Upper lobe of left lung (tissue), 6 donors: ENCODE measurements around the gene NTPCR. TPM values are rescaled to one million over a fixed set of nuclear protein-coding genes. Genes with fewer than 3 reads are reported as not detected.

Experiments used
- ATAC-seq, 2 donors: fragments of 200-7000 bp; cut with Tn5 transposase; one replicate each; pipeline ENCODE4 v1.9.1; 2022; ENCODE audit warnings: mild to moderate bottlenecking in 2 of 2, moderate library complexity in 2 of 2; ENCODE audit not compliant: low FRiP score in 2 of 2
- DNase-seq, 2 donors: peaks; one replicate each; pipeline ENCODE4 v3.0.0-alpha.2; 2019 to 2020
- H3K27ac ChIP-seq, 4 donors: fragments of 200-600 bp; sonication (generic); one replicate each; pipeline ENCODE4 v1.5.1; 2016 to 2019
- H3K27me3 ChIP-seq, 4 donors: fragments of 200-600 bp; sonication (generic); one replicate each; pipeline ENCODE4 v1.5.1; 2017 to 2019
- H3K36me3 ChIP-seq, 4 donors: fragments of 200-600 bp; sonication (generic); one replicate each; pipeline ENCODE4 v1.5.1; 2016 to 2019
- H3K4me1 ChIP-seq, 4 donors: fragments of 200-600 bp; sonication (generic); one replicate each; pipeline ENCODE4 v1.5.1; 2018 to 2019
- H3K4me3 ChIP-seq, 4 donors: fragments of 200-600 bp; sonication (generic); one replicate each; pipeline ENCODE4 v1.5.1; 2017 to 2019; ENCODE audit warnings: mild to moderate bottlenecking in 2 of 4, moderate library complexity in 1 of 4
- H3K9me3 ChIP-seq, 4 donors: fragments of 200-600 bp; sonication (generic); one replicate each; pipeline ENCODE4 v1.5.1; 2018 to 2019
- CTCF ChIP-seq, 6 experiments: fragments of 450-650 bp in 4 of 6; fragments of 200-600 bp in 2 of 6; sonication (generic) in 2 of 6; IDR thresholded peaks; one replicate each; pipeline ENCODE4 v1.5.1; 2016 to 2019; ENCODE audit warnings: antibody characterized with exemption in 6 of 6
- EP300 ChIP-seq, 4 donors: sonication (generic); formaldehyde crosslinking; IDR thresholded peaks; one replicate each; pipeline ENCODE4 v1.5.1; 2017; ENCODE audit warnings: antibody characterized with exemption in 4 of 4, control low read depth in 2 of 4
- POLR2A ChIP-seq, 4 donors: fragments of 450-650 bp; IDR thresholded peaks; one replicate each; pipeline ENCODE4 v1.5.1; 2016 to 2017; ENCODE audit warnings: antibody characterized with exemption in 4 of 4, mild to moderate bottlenecking in 2 of 4
- POLR2AphosphoS5 ChIP-seq, 2 donors: sonication (generic); formaldehyde crosslinking; IDR thresholded peaks; one replicate each; pipeline ENCODE4 v1.5.1; 2017; ENCODE audit warnings: antibody characterized with exemption in 2 of 2
- WGBS, 2 donors: methylation state at CpG; one replicate each; pipeline ENCODE4 v1.1.5; 2017 to 2018; 5-methylcytosine and 5-hydroxymethylcytosine counted together
- total RNA-seq, 6 donors: library from RNA; depleted of rRNA in 4 of 6; stranded (reverse); fragments of >200 nt in 4 of 6; gene quantifications; one replicate each; pipeline versions ENCODE4 v1.1.0 to v1.2.1, GENCODE V29; 2016 to 2021
- donor health status: DM: no; HTN: no; CAD: no; lungs with moderate emphysema.
- donor health status: DM: no; HTN: yes; CAD: no; lungs with severe emphysema.

The NTPCR gene
- total RNA-seq, 6 donors from 2014 or later, result 15.2 to 35.5 (median 21.2) TPM

GRCh38 chr1:232942413-232943294 lies 7.8 kb upstream of the NTPCR start:
- DNase-seq, result no peak
- WGBS, 2 donors, result 74 to 80% methylated on average over 8 of the region's 8 CpGs
- H3K36me3 ChIP-seq, result no peaks in the 10 kb centered on the region
- no peak overlapping the region for H3K4me3 ChIP-seq
- no peak for TF ChIP-seq EP300 (IDR thresholded peaks at IDR 0.05)
- no peak for TF ChIP-seq POLR2A (IDR thresholded peaks at IDR 0.05)
- TF ChIP-seq POLR2AphosphoS5 (IDR thresholded peaks at IDR 0.05), result no peak
- TF ChIP-seq CTCF (IDR thresholded peaks at IDR 0.05), result no peak
- no peak overlapping the region for H3K27ac ChIP-seq
- H3K9me3 ChIP-seq, result no peaks in the 10 kb centered on the region
- no peak for ATAC-seq
- no peaks in the 10 kb centered on the region for H3K27me3 ChIP-seq
- H3K4me1 ChIP-seq, result no peaks in the 10 kb centered on the region

GRCh38 chr1:232943679-232944252 lies 6.6 kb upstream of the NTPCR start:
- TF ChIP-seq POLR2A (IDR thresholded peaks at IDR 0.05) (no peak), CTCF (IDR thresholded peaks at IDR 0.05) (no peak), EP300 (IDR thresholded peaks at IDR 0.05) (no peak), POLR2AphosphoS5 (IDR thresholded peaks at IDR 0.05) (no peak)
- no peaks in the 10 kb centered on the region for H3K9me3 ChIP-seq
- H3K27me3 ChIP-seq, result no peaks in the 10 kb centered on the region
- WGBS, 2 donors, result 52 to 55% methylated on average over 9 of the region's 9 CpGs
- no peak for ATAC-seq
- no peaks in the 10 kb centered on the region for H3K36me3 ChIP-seq
- H3K27ac ChIP-seq, result no peak overlapping the region
- no peak overlapping the region for H3K4me3 ChIP-seq
- no peaks in the 10 kb centered on the region for H3K4me1 ChIP-seq
- no peak for DNase-seq

- H3K9me3 ChIP-seq, result no peaks in the 10 kb centered on the region
- DNase-seq (no peak), ATAC-seq (no peak)
- H3K27ac ChIP-seq, result no peak overlapping the region
- TF ChIP-seq POLR2AphosphoS5 (IDR thresholded peaks at IDR 0.05), result no peak
- no peak for TF ChIP-seq POLR2A (IDR thresholded peaks at IDR 0.05)
- TF ChIP-seq EP300 (IDR thresholded peaks at IDR 0.05), result no peak
- no peak for TF ChIP-seq CTCF (IDR thresholded peaks at IDR 0.05)
- WGBS, 2 donors, result 70 to 71% methylated on average over 5 of the region's 5 CpGs
- H3K27me3 ChIP-seq, result no peaks in the 10 kb centered on the region
- no peaks in the 10 kb centered on the region for H3K36me3 ChIP-seq
- no peaks in the 10 kb centered on the region for H3K4me1 ChIP-seq
- H3K4me3 ChIP-seq, result no peak overlapping the region
These were observed 6.1 kb upstream of the NTPCR start for GRCh38 chr1:232944347-232944746.

- Histone ChIP-seq H3K27me3 (no peaks in the 10 kb centered on the region), H3K4me3 (peak overlapping the region; percentile 45 to 88 (median 70)), H3K27ac (peak overlapping the region; percentile 80 to 89 (median 88)), H3K9me3 (no peaks in the 10 kb centered on the region), H3K36me3 (no peaks in the 10 kb centered on the region), H3K4me1 (peaks cover 11 to 29% (median 15%) of the 10 kb centered on the region in 4 donors)
- WGBS, 2 donors, result 91 to 94% methylated on average over 5 of the region's 5 CpGs
- no peak for TF ChIP-seq POLR2AphosphoS5 (IDR thresholded peaks at IDR 0.05)
- no peak for TF ChIP-seq POLR2A (IDR thresholded peaks at IDR 0.05)
- no peak for TF ChIP-seq EP300 (IDR thresholded peaks at IDR 0.05)
- no peak for TF ChIP-seq CTCF (IDR thresholded peaks at IDR 0.05)
- no peak for DNase-seq
- no peak for ATAC-seq
These were observed 695 bp upstream of the NTPCR start for GRCh38 chr1:232949636-232950196.
